HG02870 (cell line): ENCODE data around the gene TAPT1.
A peak's percentile ranks its signal among the peaks of the same experiment; 100 is the strongest.
"Not testable (repeated sequence)": the region's sequence is repeated elsewhere in the genome, so short reads cannot be mapped to it uniquely, and the experiment has no call there.

ENCODE experiments used
- ATAC-seq: cut with Tn5 transposase; IDR thresholded peaks from one replicate; pipeline ENCODE4 v1.9.1; 2021; ENCODE audit warnings: mild to moderate bottlenecking, moderate library complexity; ENCODE audit not compliant: unreplicated experiment

Gene TAPT1

DNA sequence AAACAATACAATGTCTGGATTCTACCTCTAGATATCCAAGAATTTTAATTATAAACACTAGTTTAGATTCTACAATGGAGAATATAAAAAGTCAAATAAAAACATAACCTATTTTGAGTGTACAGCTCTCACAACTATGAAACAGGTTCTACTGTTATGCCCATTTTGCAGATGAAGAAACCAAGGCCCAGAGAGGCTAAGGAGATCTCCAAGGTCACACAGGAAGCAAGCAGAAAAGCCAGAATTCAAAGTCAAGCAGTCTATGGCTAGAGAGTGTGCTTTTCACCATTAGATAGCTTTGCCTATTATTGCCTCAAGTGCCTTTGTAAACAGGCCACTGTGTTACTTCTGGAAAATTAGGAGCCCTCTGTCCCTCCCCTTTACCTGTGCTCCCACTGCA, 7.3 kb downstream of the TAPT1 start:
- no peak for ATAC-seq

DNA sequence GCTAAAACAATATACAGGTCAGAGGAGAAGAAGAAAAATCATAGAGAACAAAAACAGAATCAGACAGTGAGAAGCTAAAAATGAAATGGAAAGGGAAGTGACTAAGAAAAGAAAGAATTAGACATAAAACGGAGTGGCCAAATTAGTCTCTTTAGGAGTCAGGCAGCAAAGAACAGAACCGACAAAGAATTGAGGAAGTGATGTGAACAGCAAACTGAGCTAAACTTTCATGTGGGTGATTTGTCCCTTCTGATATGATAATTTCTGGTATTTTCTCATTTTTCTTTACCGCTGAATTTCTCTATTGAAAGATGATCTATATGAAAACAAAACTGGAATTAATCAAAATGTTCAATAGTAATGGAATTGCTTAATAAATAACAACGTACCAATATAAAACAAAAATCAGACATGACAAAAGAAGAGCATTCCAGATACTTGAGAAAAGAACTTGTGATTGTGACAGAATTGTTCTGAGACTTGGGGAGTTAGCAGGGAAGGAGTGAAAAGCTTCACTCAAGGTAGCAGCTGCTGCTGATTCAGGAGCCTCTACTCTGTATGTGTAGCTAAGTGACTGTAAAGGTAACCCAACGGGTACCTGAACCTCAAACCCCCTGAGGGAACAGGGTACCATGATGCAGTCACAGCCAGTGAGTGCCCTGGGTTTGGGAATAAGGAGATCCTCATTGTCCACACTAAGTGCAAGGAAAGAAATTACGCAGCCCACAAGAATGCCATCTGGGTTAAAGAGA, 8.8 kb downstream of the TAPT1 start:
- peak; percentile 92 for ATAC-seq

DNA sequence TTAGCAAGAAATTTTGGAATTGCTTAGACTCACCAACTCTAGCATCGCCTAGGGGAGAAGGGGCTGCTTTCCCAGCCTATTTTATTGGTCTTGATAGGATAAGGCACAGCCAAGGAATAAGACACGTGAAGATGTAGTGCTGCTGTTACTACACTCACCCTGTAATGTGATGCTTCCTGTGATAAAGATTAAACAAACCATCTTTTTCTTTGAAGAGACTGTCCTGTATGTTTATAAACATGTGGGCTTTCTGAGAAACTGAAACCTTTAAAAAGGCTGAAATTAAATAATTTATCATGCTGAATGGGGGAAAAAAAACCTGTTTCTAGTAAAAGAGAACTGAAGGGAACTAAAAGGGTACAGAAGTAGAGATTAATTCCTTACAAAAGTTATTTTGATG, 13.2 kb downstream of the TAPT1 start:
- no peak for ATAC-seq

DNA sequence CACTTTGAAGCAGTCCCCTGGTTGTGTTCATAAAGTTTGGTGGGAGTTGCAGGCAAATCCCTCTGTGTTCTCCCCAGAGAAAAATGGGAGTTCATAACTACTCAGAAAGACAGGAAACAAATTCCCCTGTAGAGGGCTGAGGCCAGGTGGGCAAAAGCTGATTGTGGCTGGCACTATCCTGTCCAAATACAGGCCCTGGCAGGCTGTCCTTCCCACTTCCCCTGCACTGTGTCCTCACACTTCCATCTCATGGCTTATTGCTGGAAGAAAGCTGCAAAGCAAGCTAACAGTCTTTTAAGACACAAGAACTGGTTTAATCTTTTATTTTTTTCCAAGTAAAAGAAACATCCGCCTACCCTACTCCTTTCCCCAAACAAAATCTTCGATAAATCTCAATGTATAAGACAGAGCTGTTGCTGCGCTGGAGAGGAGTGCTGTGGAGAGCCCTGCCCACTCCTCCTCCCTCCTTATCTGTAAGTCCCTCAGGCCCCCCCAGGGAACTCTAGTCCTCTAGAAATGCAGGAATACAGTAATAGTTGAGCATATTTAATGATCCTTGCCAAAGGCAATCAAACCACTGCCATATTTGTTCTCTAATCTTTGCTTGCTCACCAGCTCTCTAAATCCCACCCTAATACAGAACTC, 14.0 kb downstream of the TAPT1 start:
- ATAC-seq = no peak

GRCh38 chr4:16207409-16207808, 18.9 kb downstream of the TAPT1 start:
- ATAC-seq = no peak

GRCh38 chr4:16206848-16207247, 19.4 kb downstream of the TAPT1 start:
- no peak for ATAC-seq

- ATAC-seq = no peak
These were observed 20.0 kb downstream of the TAPT1 start for GRCh38 chr4:16206301-16206700.

DNA sequence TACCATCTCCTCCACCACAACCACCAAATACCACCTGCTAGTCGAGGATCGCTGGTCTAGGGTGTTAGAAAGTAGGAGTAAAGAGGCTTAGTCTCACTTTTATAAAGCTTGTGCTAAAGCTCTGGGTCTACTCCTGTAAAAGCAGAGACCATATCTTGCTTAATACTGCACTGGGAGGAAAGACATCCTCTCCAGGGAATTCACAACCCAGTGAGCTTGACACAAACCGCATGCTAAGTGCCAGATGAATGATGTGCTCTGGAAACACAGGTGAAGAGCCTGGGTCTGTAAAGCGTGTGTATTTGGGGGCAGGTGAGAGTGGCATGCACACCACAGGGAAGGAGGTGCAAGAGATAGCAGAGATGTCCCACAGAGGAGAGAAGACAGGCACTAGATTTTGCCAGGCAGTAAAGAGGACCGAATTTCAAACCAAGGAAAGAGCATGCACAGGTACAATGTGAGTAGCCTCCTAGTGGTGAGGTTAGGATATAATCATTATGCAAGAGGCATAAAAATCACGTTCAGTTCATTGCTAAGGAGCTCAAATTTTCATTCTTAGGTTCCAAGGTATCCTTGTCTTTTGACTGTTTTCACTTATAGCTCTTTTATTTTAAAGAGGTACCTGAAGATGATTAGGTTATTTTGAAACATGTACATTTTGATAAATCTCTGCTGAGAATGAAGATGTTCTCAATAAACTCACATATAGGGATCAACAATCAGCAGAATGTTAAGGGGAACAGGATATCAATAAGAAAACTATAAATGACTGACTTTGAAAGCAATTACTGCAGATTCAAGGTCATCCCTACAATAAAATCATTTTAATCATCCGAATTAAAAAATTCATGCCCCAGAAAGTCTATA, 20.7 kb downstream of the TAPT1 start:
- peak; percentile 86 for ATAC-seq

- ATAC-seq = no peak
These were observed 21.8 kb downstream of the TAPT1 start for GRCh38 chr4:16204505-16204904.

DNA sequence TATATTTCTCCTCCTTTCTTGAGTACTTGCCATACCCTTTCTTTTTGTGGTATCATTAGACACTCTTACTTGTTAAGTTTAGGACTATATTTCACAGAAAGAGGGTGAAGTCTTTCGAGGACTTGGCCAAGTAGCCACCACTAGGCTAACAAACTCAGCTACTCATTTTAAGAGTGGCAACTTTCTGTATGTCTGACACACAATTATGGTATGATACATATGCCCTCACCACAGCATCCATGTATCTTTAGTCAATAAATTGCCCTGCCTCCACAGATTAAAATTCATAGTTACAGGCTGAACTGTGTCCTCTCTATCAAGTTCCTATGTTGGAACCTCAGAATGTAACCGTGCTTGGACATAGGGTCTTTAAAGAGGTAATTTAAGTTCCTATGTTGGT, 23.2 kb downstream of the TAPT1 start:
- ATAC-seq = no peak

- no peak for ATAC-seq
These were observed 23.7 kb downstream of the TAPT1 start for GRCh38 chr4:16202598-16202997.

- ATAC-seq = no peak
These were observed 27.2 kb downstream of the TAPT1 start for GRCh38 chr4:16199093-16199492.

GRCh38 chr4:16197876-16198665, 28.2 kb downstream of the TAPT1 start:
- ATAC-seq = no peak

DNA sequence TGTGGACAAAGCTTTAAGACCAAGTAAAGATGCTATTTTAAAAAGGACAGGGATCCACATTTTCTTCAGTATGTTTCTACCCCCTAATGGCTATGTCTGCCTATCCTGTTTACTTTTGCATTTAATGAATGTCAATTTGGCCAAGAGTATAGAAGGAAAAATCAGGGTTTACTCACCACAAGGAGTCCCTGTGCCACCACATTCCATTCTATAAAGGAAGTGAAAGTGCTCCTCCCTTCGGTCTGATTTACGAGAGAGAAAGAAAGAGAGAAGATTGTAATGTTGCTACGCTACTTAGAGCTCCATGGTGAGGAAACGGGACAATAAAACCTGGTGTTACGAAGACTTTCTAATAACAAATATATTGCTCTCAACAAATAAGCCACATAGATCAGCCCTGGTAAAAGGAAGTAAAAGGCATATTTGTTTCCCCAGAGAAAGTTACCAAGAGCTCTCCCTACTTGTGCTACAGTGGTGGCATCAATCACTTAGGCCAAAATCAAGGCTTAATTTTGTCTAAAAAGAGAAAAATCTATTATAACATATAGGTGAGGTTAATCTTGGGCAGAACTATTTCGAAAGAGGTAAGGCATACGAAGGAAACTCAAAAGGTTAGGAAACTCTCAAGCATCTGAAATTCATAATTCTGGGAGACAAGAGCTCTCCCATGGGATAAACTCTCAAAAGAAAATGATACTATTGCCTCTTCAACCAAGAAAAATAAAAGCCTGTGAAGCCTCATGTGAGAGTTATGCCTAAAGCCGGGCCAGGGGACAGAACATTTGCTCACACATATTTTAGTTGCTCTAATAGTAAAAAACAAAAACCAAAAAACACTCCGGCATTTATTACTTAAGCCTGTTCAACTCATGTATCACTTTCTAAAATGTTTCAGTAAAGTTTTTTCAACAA, 29.5 kb downstream of the TAPT1 start:
- ATAC-seq = peak; percentile 74

GRCh38 chr4:16195209-16195608, 31.1 kb downstream of the TAPT1 start:
- ATAC-seq = no peak

GRCh38 chr4:16194798-16195197, 31.5 kb downstream of the TAPT1 start:
- ATAC-seq = not testable (repeated sequence)

GRCh38 chr4:16194214-16194613, 32.1 kb downstream of the TAPT1 start:
- no peak for ATAC-seq

DNA sequence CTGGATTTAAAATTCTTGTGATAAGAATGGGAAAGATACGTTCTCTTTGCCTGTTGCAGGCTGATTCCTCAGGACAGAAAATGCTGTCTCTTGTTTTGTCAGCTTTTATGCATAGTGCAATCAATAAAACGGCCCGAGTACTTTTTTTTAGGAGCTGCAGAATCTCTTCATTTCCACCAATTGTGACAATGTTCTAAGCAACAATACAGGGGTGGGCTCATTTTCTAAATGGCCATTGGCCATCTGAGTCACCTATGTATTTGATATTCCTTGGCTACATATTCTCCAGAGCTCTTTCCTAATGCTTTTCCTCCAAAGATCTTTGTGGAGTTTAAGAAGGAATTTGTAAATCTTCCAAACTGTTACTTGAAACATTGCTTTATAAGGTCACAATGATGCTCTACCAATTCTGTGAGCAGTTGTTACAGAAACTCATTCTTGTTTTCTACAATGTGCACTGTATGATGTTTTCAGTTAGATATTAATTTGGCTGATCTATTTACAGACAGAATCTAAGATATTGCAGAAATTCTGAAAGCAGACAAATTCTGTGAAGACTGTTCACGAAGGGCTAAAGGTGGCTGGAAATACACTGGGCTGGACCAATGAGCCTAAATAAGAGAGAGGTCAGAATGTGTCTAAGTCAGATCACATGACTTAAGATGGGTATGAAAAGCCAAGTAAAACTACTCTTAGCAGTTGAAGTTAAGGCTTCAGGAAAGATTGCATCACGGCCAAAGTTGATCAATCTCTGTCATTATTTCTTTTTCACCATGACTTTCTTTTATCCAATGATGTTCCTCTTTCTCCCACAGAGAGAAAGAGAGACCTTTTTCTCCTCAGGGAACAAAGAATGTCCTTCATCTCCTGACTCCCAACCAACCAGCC, 33.4 kb downstream of the TAPT1 start:
- no peak for ATAC-seq

DNA sequence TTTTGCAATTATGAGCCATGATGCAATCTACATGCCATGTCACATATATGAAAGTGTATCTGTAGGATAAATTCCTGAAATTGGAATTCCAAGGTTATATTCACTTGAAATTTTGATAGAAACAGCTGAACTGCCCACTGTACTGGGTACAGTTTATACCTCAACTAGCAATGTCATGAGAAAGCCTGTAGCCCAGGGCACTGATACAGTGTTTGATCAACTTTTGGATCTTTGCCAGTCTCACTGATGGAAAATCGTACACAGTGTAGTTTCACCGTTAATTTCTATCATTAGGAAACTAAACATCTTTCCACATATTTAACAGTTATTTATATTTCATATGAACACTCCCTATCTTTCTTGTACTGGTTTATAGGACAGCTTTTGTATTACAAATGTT, 34.2 kb downstream of the TAPT1 start:
- ATAC-seq = no peak
